ENCODE results near the gene GPR42.

GPR42 gene

GRCh38 chr19:35363711-35364425, 7.0 kb upstream of the GPR42 start:
- no peak for TF ChIP-seq TAF1 (IDR thresholded peaks at IDR 0.05; ENCODE audit: low read depth)
- TF ChIP-seq REST (IDR thresholded peaks at IDR 0.05; ENCODE audit: low read depth): no peak
- no peak for TF ChIP-seq RAD21 (IDR thresholded peaks at IDR 0.05; ENCODE audit: low read depth)
- TF ChIP-seq CEBPB (IDR thresholded peaks at IDR 0.05): no peak
- TF ChIP-seq EGR1 (IDR thresholded peaks at IDR 0.05): no peak
- no peak for TF ChIP-seq ZBTB7A (IDR thresholded peaks at IDR 0.05; ENCODE audit: low read depth)
- TF ChIP-seq USF1 (IDR thresholded peaks at IDR 0.05): no peak

- TF ChIP-seq EGR1 (IDR thresholded peaks at IDR 0.05): no peak
- TF ChIP-seq TCF12 (IDR thresholded peaks at IDR 0.05; ENCODE audit: low read depth): no peak
- no peak for TF ChIP-seq TEAD4 (IDR thresholded peaks at IDR 0.05)
- no peak for TF ChIP-seq RAD21 (IDR thresholded peaks at IDR 0.05; ENCODE audit: low read depth)
- no peak for TF ChIP-seq MAX (IDR thresholded peaks at IDR 0.05)
- TF ChIP-seq TAF1 (IDR thresholded peaks at IDR 0.05; ENCODE audit: low read depth): no peak
- TF ChIP-seq ZBTB7A (IDR thresholded peaks at IDR 0.05; ENCODE audit: low read depth): no peak
- no peak for TF ChIP-seq EP300 (IDR thresholded peaks at IDR 0.05; ENCODE audit: borderline replicate concordance)
Measured at GRCh38 chr19:35365303-35365702, 5.6 kb upstream of the GPR42 start.

GRCh38 chr19:35368378-35368777, 2.5 kb upstream of the GPR42 start:
- TF ChIP-seq EGR1 (IDR thresholded peaks at IDR 0.05): no peak
- TF ChIP-seq USF1 (IDR thresholded peaks at IDR 0.05): no peak

GRCh38 chr19:35369522-35369921, 1.3 kb upstream of the GPR42 start:
- no peak for TF ChIP-seq FOXM1 (IDR thresholded peaks at IDR 0.05; ENCODE audit: borderline replicate concordance, low read depth)
- no peak for TF ChIP-seq CREB1 (IDR thresholded peaks at IDR 0.05; ENCODE audit: low read depth)
- TF ChIP-seq RAD21 (IDR thresholded peaks at IDR 0.05; ENCODE audit: low read depth): no peak
- TF ChIP-seq EGR1 (IDR thresholded peaks at IDR 0.05): no peak
- TF ChIP-seq USF1 (IDR thresholded peaks at IDR 0.05): no peak
- no peak for TF ChIP-seq TCF12 (IDR thresholded peaks at IDR 0.05; ENCODE audit: low read depth)
- TF ChIP-seq TEAD4 (IDR thresholded peaks at IDR 0.05): no peak
- no peak for TF ChIP-seq NFIC (IDR thresholded peaks at IDR 0.05)
- no peak for TF ChIP-seq ZBTB7A (IDR thresholded peaks at IDR 0.05; ENCODE audit: low read depth)
- no peak for TF ChIP-seq MAX (IDR thresholded peaks at IDR 0.05)
- TF ChIP-seq CEBPB (IDR thresholded peaks at IDR 0.05): no peak

- TF ChIP-seq EP300 (IDR thresholded peaks at IDR 0.05; ENCODE audit: borderline replicate concordance): no peak
- no peak for TF ChIP-seq NFIC (IDR thresholded peaks at IDR 0.05)
- no peak for TF ChIP-seq CREB1 (IDR thresholded peaks at IDR 0.05; ENCODE audit: low read depth)
- TF ChIP-seq TAF1 (IDR thresholded peaks at IDR 0.05; ENCODE audit: low read depth): no peak
- TF ChIP-seq EGR1 (IDR thresholded peaks at IDR 0.05): no peak
- no peak for TF ChIP-seq RAD21 (IDR thresholded peaks at IDR 0.05; ENCODE audit: low read depth)
- no peak for TF ChIP-seq YY1 (IDR thresholded peaks at IDR 0.05; ENCODE audit: low read depth)
- no peak for TF ChIP-seq USF1 (IDR thresholded peaks at IDR 0.05)
- TF ChIP-seq TCF12 (IDR thresholded peaks at IDR 0.05; ENCODE audit: low read depth): no peak
- no peak for TF ChIP-seq FOXM1 (IDR thresholded peaks at IDR 0.05; ENCODE audit: borderline replicate concordance, low read depth)
- no peak for TF ChIP-seq TEAD4 (IDR thresholded peaks at IDR 0.05)
- no peak for TF ChIP-seq REST (IDR thresholded peaks at IDR 0.05; ENCODE audit: low read depth)
- TF ChIP-seq CEBPB (IDR thresholded peaks at IDR 0.05): no peak
- TF ChIP-seq MAX (IDR thresholded peaks at IDR 0.05): no peak
Measured at GRCh38 chr19:35373492-35373891, 2.6 kb downstream of the GPR42 start.

Measured in Ishikawa (cell line).